Esophagus squamous epithelium (tissue), 5 donors: ENCODE measurements around the gene RUFY3. TPM values are rescaled to one million over a fixed set of nuclear protein-coding genes. Genes with fewer than 3 reads are reported as not detected.

Experiments
- DNase-seq: peaks from one replicate; lab custom pipeline; 2025; lab: John Stamatoyannopoulos, UW
- H3K27ac ChIP-seq, 4 donors: fragments of 200-600 bp; sonication (generic); one replicate each; pipeline ENCODE4 v1.5.1; 2016 to 2019; ENCODE audit warnings: mild to moderate bottlenecking in 1 of 4
- H3K27me3 ChIP-seq, 4 donors: fragments of 200-600 bp; sonication (generic); 1 replicate in 3 of 4; 2 replicates in 1 of 4; pipeline versions ENCODE4 v1.5.1 to v1.6.0; 2017 to 2021; ENCODE audit warnings: antibody characterized with exemption in 1 of 4
- H3K36me3 ChIP-seq, 3 donors: fragments of 200-600 bp; sonication (generic); one replicate each; pipeline ENCODE4 v1.5.1; 2016 to 2019
- H3K4me1 ChIP-seq, 3 donors: fragments of 200-600 bp; sonication (generic); one replicate each; pipeline ENCODE4 v1.5.1; 2017 to 2019
- H3K4me3 ChIP-seq, 4 donors: fragments of 200-600 bp; sonication (generic); 1 replicate in 3 of 4; 2 replicates in 1 of 4; pipeline ENCODE4 v1.5.1; 2016 to 2019; ENCODE audit warnings: mild to moderate bottlenecking in 2 of 4, moderate library complexity in 1 of 4
- H3K9me3 ChIP-seq, 3 donors: fragments of 200-600 bp; sonication (generic); one replicate each; pipeline ENCODE4 v1.5.1; 2016 to 2019
- CTCF ChIP-seq, 6 experiments: fragments of 450-650 bp in 4 of 6; fragments of 200-600 bp in 2 of 6; sonication (generic) in 2 of 6; IDR thresholded peaks; one replicate each; pipeline ENCODE4 v1.5.1; 2016 to 2019; ENCODE audit warnings: antibody characterized with exemption in 6 of 6, mild to moderate bottlenecking in 4 of 6, moderate library complexity in 4 of 6
- POLR2A ChIP-seq, 4 donors: fragments of 450-650 bp; IDR thresholded peaks; one replicate each; pipeline ENCODE4 v1.6.1; 2017; ENCODE audit warnings: antibody characterized with exemption in 4 of 4, mild to moderate bottlenecking in 4 of 4, moderate library complexity in 3 of 4
- WGBS, 2 donors: methylation state at CpG; one replicate each; pipeline ENCODE4 v1.1.5; 2018; 5-methylcytosine and 5-hydroxymethylcytosine counted together
- intact Hi-C: fragments of 100-400 bp; cut with DNase I; formaldehyde crosslinking; loops from one replicate; pipeline ENCODE4 v1.15.0; 2022
- total RNA-seq, 4 donors: library from RNA; depleted of rRNA; stranded (reverse); fragments of >200 nt; gene quantifications; one replicate each; pipeline ENCODE4 v1.1.0, GENCODE V29; 2016
- donor health status: DM: yes; HTN: yes; CAD: no.

RUFY3 gene
- total RNA-seq, 4 donors from 2014 or later = 30.4 to 63.9 (median 42.4) TPM

GRCh38 chr4:70705183-70706043 is 16.4 kb upstream of the RUFY3 start:
- Histone ChIP-seq H3K27ac (peak overlapping the region; percentile 97 to 98 (median 98)), H3K36me3 (no peaks in the 10 kb centered on the region), H3K4me1 (peaks cover 15 to 81% (median 16%) of the 10 kb centered on the region in 3 donors), H3K27me3 (no peaks in the 10 kb centered on the region), H3K4me3 (peak overlapping the region; percentile 71 to 93 (median 80)), H3K9me3 (no peaks in the 10 kb centered on the region)
- peak in 1 of 6 experiments; percentile 13 for TF ChIP-seq CTCF (IDR thresholded peaks at IDR 0.05)
- TF ChIP-seq POLR2A (IDR thresholded peaks at IDR 0.05) = peak in 2 of 4 donors; percentile 52 to 57
- 1 to 2% methylated on average over 15 to 16 of the region's 86 CpGs for WGBS, 2 donors
- no peak for DNase-seq
- intact Hi-C loops = no loop called here

- Histone ChIP-seq H3K9me3 (no peaks in the 10 kb centered on the region), H3K4me3 (peak overlapping the region; percentile 71 to 93 (median 80)), H3K36me3 (no peaks in the 10 kb centered on the region), H3K4me1 (peaks cover 15 to 75% (median 16%) of the 10 kb centered on the region in 3 donors), H3K27me3 (no peaks in the 10 kb centered on the region), H3K27ac (peak overlapping the region; percentile 97 to 98 (median 98))
- 3 to 6% methylated on average over 7 of the region's 7 CpGs for WGBS, 2 donors
- intact Hi-C loops = no loop called here
- DNase-seq = no peak
- TF ChIP-seq POLR2A (IDR thresholded peaks at IDR 0.05) (no peak), CTCF (IDR thresholded peaks at IDR 0.05) (no peak)
Measured at GRCh38 chr4:70706044-70706461, 15.7 kb upstream of the RUFY3 start.

- H3K36me3 ChIP-seq = no peaks in the 10 kb centered on the region
- H3K4me1 ChIP-seq = peaks cover 15 to 75% (median 16%) of the 10 kb centered on the region in 3 donors
- no peak for TF ChIP-seq CTCF (IDR thresholded peaks at IDR 0.05)
- no peak for TF ChIP-seq POLR2A (IDR thresholded peaks at IDR 0.05)
- intact Hi-C loops = no loop called here
- peak overlapping the region; percentile 71 to 93 (median 80) for H3K4me3 ChIP-seq
- no peaks in the 10 kb centered on the region for H3K27me3 ChIP-seq
- DNase-seq = no peak
- H3K27ac ChIP-seq = peak overlapping the region; percentile 97 to 98 (median 98)
- H3K9me3 ChIP-seq = no peaks in the 10 kb centered on the region
- 64 to 74% methylated on average over 1 of the region's 1 CpG for WGBS, 2 donors
Measured at GRCh38 chr4:70706516-70706915, 15.2 kb upstream of the RUFY3 start.

GRCh38 chr4:70709611-70710205 is 12.1 kb upstream of the RUFY3 start:
- no peak overlapping the region for H3K27ac ChIP-seq
- no peak for DNase-seq
- H3K4me1 ChIP-seq = peaks cover 22 to 78% (median 24%) of the 10 kb centered on the region in 3 donors
- no peak for TF ChIP-seq POLR2A (IDR thresholded peaks at IDR 0.05)
- TF ChIP-seq CTCF (IDR thresholded peaks at IDR 0.05) = no peak
- no peak overlapping the region for H3K4me3 ChIP-seq
- intact Hi-C loops = no loop called here
- 66 to 81% methylated on average over 7 of the region's 7 CpGs for whole genome bisulfite sequencing, 2 donors
- no peaks in the 10 kb centered on the region for H3K9me3 ChIP-seq
- H3K27me3 ChIP-seq = no peaks in the 10 kb centered on the region
- no peaks in the 10 kb centered on the region for H3K36me3 ChIP-seq

- no peaks in the 10 kb centered on the region for H3K27me3 ChIP-seq
- no peaks in the 10 kb centered on the region for H3K9me3 ChIP-seq
- DNase-seq = no peak
- no peak overlapping the region for H3K4me3 ChIP-seq
- H3K27ac ChIP-seq = peak overlapping the region in 1 of 4 donors; percentile 78
- intact Hi-C loops = no loop called here
- no peak for TF ChIP-seq POLR2A (IDR thresholded peaks at IDR 0.05)
- no peak for TF ChIP-seq CTCF (IDR thresholded peaks at IDR 0.05)
- 68 to 86% methylated on average over 3 of the region's 3 CpGs for WGBS, 2 donors
- no peaks in the 10 kb centered on the region for H3K36me3 ChIP-seq
- peaks cover 14 to 86% (median 17%) of the 10 kb centered on the region in 3 donors for H3K4me1 ChIP-seq
Measured at GRCh38 chr4:70711599-70711998, 10.2 kb upstream of the RUFY3 start.
